ENCODE results near the gene EPHB4. TPM values are rescaled to one million over a fixed set of nuclear protein-coding genes. Genes with fewer than 3 reads are reported as not detected.

Gene EPHB4
- total and polyA plus RNA-seq, 10 of the 15 experiments (the other 5 are each of a cell fraction or from before 2014, with no cell fraction given), result 0.32 to 0.85 (median 0.48) TPM; not detected in 4

GRCh38 chr7:100861616-100861985 is 34.3 kb upstream of the EPHB4 start (continued):
- TF ChIP-seq PKNOX1 (IDR thresholded peaks at IDR 0.05) (no peak), ZBTB11 (CRISPR knock-in tag; IDR thresholded peaks at IDR 0.05) (no peak), WRNIP1 (IDR thresholded peaks at IDR 0.05; ENCODE audit: borderline replicate concordance, low read depth, low read length) (no peak), NBN (IDR thresholded peaks at IDR 0.05) (no peak)

- Histone ChIP-seq H3K36me3 (ENCODE audit: control insufficient read depth in 2 of 2, insufficient read depth in 2 of 2, low read length in 1 of 2) (peaks cover 4 to 8% of the 10 kb centered on the region in 2 experiments; a peak in 3 of 4 replicates), H3K79me2 (ENCODE audit: control insufficient read depth, insufficient read depth, low read length) (no peaks in the 10 kb centered on the region), H3K27me3 (replicated peaks in 1 of 2; ENCODE audit: control insufficient read depth in 2 of 2, insufficient read depth in 2 of 2, low read length in 1 of 2) (no peaks in the 10 kb centered on the region), H4K20me1 (ENCODE audit: control insufficient read depth, insufficient read depth) (no peaks in the 10 kb centered on the region), H3K9me3 (replicated peaks; ENCODE audit: control insufficient read depth, insufficient read depth, low read length) (no peaks in the 10 kb centered on the region), H3K9ac (ENCODE audit: control insufficient read depth, insufficient read depth, low read length) (no peak overlapping the region), H2AFZ (ENCODE audit: control insufficient read depth, low read depth, low read length) (no peak overlapping the region), H3K4me3 (no peak overlapping the region), H3K27ac (ENCODE audit: control insufficient read depth, insufficient read depth) (no peak overlapping the region), H3K4me1 (ENCODE audit: control insufficient read depth, insufficient read depth, low read length) (no peaks in the 10 kb centered on the region), H3K4me2 (ENCODE audit: control insufficient read depth, insufficient read depth) (no peak overlapping the region)
- intact Hi-C loops (cut with micrococcal nuclease; ENCODE audit: unreplicated experiment), result no loop called here
- ChIA-PET CTCF (interaction anchor here (0.7 kb wide), 1 partner anchor 9 kb away, joined by 4 read pairs; the partner anchor contains the start of gene SLC12A9), RAD21 (ENCODE audit: unreplicated experiment) (interaction anchor here (0.9 kb wide), 1 partner anchor 9 kb away, joined by 3 read pairs; the partner anchor contains the start of gene SLC12A9), POLR2A (interaction anchor here (0.6 kb wide), 1 partner anchor 316 kb away, joined by 3 read pairs; no protein-coding TSS in a partner anchor), SMC1A (ENCODE audit: uncharacterized antibody, unreplicated experiment) (no interaction called here)
- DNase-seq (ENCODE audit: low read depth, low spot score), result no peak
- no peak for ATAC-seq
- no TSS peak for BruUV-seq (replicated peaks)
- 93% methylated on average over 18 of the region's 18 CpGs for WGBS (ENCODE audit: insufficient coverage, insufficient replicate concordance, low lambda C conversion rate, missing lambda C conversion rate)
- no peak for FAIRE-seq
- in situ Hi-C loops (cut with MboI), result no loop called here
- TF ChIP-seq NBN (IDR thresholded peaks at IDR 0.05) (no peak), FOXK2 (IDR thresholded peaks at IDR 0.05) (no peak), RELA (IDR thresholded peaks at IDR 0.05; ENCODE audit: borderline replicate concordance, partially characterized antibody) (no peak), ZZZ3 (IDR thresholded peaks at IDR 0.05; ENCODE audit: control insufficient read depth, insufficient read length, low read depth) (no peak), EED (IDR thresholded peaks at IDR 0.05; ENCODE audit: low read depth) (no peak), ZNF622 (IDR thresholded peaks at IDR 0.05) (no peak), FOS (IDR thresholded peaks at IDR 0.05; ENCODE audit: borderline replicate concordance, extremely low read depth, insufficient read length) (no peak), ZBTB11 (CRISPR knock-in tag; IDR thresholded peaks at IDR 0.05) (no peak), BCL11A (IDR thresholded peaks at IDR 0.05; ENCODE audit: low read depth, low read length) (no peak), TCF7 (IDR thresholded peaks at IDR 0.05; ENCODE audit: borderline replicate concordance) (no peak)
Measured at GRCh38 chr7:100860702-100861615, 33.6 kb upstream of the EPHB4 start.
